ENCODE results near the gene PLD2. TPM values are rescaled to one million over a fixed set of nuclear protein-coding genes. Genes with fewer than 3 reads are reported as not detected.
A peak's percentile ranks its signal among the peaks of the same experiment; 100 is the strongest.

PLD2 gene
- total RNA-seq, 1 experiment from 2014 or later: 24.3 TPM

DNA sequence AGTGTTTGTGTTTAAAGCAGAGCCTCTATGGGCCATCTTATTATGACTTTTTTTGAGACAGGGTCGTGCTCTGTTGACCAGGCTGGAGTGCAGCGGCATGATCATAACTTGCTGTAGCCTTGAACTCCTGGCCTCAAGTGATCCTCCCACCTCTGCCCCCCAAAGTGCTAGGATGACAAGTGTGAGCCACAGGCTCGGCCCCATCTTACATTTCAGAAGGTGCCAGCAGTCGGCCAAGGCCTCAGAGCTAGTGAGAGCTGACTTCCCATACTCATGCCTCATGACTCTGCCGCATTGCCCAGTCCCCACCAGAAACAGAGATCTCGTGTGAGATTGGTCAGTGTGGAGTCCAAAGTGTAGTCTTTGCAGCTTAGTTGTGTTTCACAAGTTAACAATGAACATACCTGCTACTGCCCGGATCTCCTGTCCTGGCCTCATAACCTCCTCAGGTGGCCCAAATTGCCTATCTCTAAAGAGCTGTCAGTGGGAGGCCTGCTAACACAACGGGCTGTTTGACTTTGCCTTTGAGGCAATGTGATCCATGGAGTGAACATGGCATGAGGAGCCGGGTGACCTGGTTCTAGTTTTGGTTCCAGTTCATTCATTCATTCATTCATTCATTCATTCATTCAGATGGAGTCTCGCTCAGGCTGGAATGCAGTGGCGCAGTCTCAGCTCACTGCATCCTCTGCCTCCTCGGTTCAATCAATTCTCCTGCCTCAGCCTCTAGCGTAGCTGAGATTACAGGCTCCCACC lies 39.9 kb downstream of the PLD2 start:
- Histone ChIP-seq H3K9me3 (ENCODE audit: low read length) (no peaks in the 10 kb centered on the region), H3K27ac (ENCODE audit: low read length) (peak overlapping the region; percentile 100), H3K36me3 (ENCODE audit: low read depth, low read length) (no peaks in the 10 kb centered on the region), H3K4me2 (ENCODE audit: low read length) (peak overlapping the region; percentile 81; the same call in 1 of the 2 replicates), H2AFZ (ENCODE audit: low read length) (no peak overlapping the region), H3K79me2 (ENCODE audit: low read length) (peaks cover 83% of the 10 kb centered on the region), H3K4me3 (ENCODE audit: low read length) (no peak overlapping the region), H3K9ac (ENCODE audit: low read length) (no peak overlapping the region), H3K4me1 (ENCODE audit: insufficient read depth, low read length) (peaks cover 51% of the 10 kb centered on the region), H3F3A (ENCODE audit: low read length, unreplicated experiment) (peaks cover 9% of the 10 kb centered on the region), H3K9me2 (replicated peaks; ENCODE audit: low read length) (no peaks in the 10 kb centered on the region), H3K27me3 (ENCODE audit: low read length) (no peaks in the 10 kb centered on the region), H4K20me1 (ENCODE audit: low read length) (no peaks in the 10 kb centered on the region)
- no TSS peak for BruUV-seq (replicated peaks)
- TF ChIP-seq EZH2 (IDR thresholded peaks at IDR 0.05; ENCODE audit: low read length, unreplicated experiment) (no peak), EZH2phosphoT487 (IDR thresholded peaks at IDR 0.05; ENCODE audit: borderline replicate concordance, low read length) (no peak)
- TF ChIP-seq, protein P1, sequence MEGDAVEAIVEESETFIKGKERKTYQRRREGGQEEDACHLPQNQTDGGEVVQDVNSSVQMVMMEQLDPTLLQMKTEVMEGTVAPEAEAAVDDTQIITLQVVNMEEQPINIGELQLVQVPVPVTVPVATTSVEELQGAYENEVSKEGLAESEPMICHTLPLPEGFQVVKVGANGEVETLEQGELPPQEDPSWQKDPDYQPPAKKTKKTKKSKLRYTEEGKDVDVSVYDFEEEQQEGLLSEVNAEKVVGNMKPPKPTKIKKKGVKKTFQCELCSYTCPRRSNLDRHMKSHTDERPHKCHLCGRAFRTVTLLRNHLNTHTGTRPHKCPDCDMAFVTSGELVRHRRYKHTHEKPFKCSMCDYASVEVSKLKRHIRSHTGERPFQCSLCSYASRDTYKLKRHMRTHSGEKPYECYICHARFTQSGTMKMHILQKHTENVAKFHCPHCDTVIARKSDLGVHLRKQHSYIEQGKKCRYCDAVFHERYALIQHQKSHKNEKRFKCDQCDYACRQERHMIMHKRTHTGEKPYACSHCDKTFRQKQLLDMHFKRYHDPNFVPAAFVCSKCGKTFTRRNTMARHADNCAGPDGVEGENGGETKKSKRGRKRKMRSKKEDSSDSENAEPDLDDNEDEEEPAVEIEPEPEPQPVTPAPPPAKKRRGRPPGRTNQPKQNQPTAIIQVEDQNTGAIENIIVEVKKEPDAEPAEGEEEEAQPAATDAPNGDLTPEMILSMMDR (conservative IDR thresholded peaks at IDR 0.05; ENCODE audit: low read depth, low read length): no peak
- no peak for DNase-seq
- CTCF ChIA-PET: no interaction called here
- no peak for ATAC-seq
- intact Hi-C loops (cut with micrococcal nuclease): no loop called here
- POLR2A ChIA-PET (ENCODE audit: unreplicated experiment): no interaction called here

DNA sequence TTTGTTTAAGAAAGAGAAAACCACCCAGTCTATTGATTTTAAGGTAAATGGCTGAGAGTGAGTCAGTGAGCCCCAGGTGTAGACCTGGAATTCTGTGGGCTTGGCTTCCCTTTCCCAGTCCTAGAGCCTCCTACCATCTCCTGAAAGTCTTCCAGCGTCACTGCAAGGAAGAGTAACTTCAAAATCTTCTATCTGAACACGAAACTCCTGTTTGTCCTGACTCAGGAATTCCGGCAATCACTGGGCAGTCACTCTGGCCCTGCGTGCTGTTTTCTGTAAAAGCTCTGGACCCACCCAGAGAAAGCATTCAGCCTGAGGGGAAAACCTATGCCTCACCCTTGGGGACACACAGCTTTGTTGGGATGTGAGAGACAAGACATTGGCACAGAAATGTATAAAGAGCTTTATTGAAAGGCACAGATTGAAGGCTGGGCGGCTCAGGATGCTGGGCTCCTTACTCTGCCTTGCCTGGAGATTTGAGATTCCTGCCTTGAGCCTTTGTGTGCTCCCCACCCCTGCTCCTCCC lies 42.1 kb downstream of the PLD2 start:
- no peaks in the 10 kb centered on the region for H3K27me3 ChIP-seq (ENCODE audit: low read length)
- H3K27ac ChIP-seq (ENCODE audit: low read length): peak overlapping the region; percentile 100
- peaks cover 59% of the 10 kb centered on the region for H3K4me1 ChIP-seq (ENCODE audit: insufficient read depth, low read length)
- no TSS peak for BruUV-seq (replicated peaks)
- TF ChIP-seq EZH2 (IDR thresholded peaks at IDR 0.05; ENCODE audit: low read length, unreplicated experiment) (no peak), EZH2phosphoT487 (IDR thresholded peaks at IDR 0.05; ENCODE audit: borderline replicate concordance, low read length) (no peak)
- TF ChIP-seq, protein P1 (conservative IDR thresholded peaks at IDR 0.05; ENCODE audit: low read depth, low read length): no peak
- no peaks in the 10 kb centered on the region for H3K9me2 ChIP-seq (replicated peaks; ENCODE audit: low read length)
- peak; percentile 96 for DNase-seq
- no peak overlapping the region; the same call in 1 of the 2 replicates for H3K4me3 ChIP-seq (ENCODE audit: low read length)
- H3F3A ChIP-seq (ENCODE audit: low read length, unreplicated experiment): peaks cover 15% of the 10 kb centered on the region
- H4K20me1 ChIP-seq (ENCODE audit: low read length): no peaks in the 10 kb centered on the region
- H3K79me2 ChIP-seq (ENCODE audit: low read length): peaks cover 79% of the 10 kb centered on the region
- no peak overlapping the region for H2AFZ ChIP-seq (ENCODE audit: low read length)
- POLR2A ChIA-PET (ENCODE audit: unreplicated experiment): interaction anchor here (0.9 kb wide), 1 partner anchor 9 kb away, joined by 4 read pairs; no protein-coding TSS in a partner anchor
- no peaks in the 10 kb centered on the region for H3K9me3 ChIP-seq (ENCODE audit: low read length)
- CTCF ChIA-PET: interaction anchor here (0.9 to 1.2 kb wide), 2 partner anchors 54 to 59 kb away, joined by 3 read pairs; partner anchors contain the start of gene CHRNE
- H3K9ac ChIP-seq (ENCODE audit: low read length): peak overlapping the region; percentile 88
- H3K36me3 ChIP-seq (ENCODE audit: low read depth, low read length): no peaks in the 10 kb centered on the region
- ATAC-seq: peak; percentile 81
- peak overlapping the region; percentile 81 for H3K4me2 ChIP-seq (ENCODE audit: low read length)
- intact Hi-C loops (cut with micrococcal nuclease): no loop called here
